MCF 10A (cell line): ENCODE results near the gene POU2F2. TPM values are rescaled to one million over a fixed set of nuclear protein-coding genes. Genes with fewer than 3 reads are reported as not detected.

Source experiments
- BruUV-seq: library from RNA; stranded (reverse); fragments of 400-500 nt; replicated peaks from 2 replicates; lab custom pipeline; 2021; lab: Mats Ljungman, UMichigan
- CTCF ChIA-PET: fragments of 300-600 bp; sonication (Branson Sonifier 250); formaldehyde crosslinking; extraction: SDS; loops from one replicate; lab custom pipeline; 2021; ENCODE audit warnings: antibody characterized with exemption, inconsistent platforms; lab: Yijun Ruan, JAX
- POLR2A ChIA-PET: fragments of 300-600, 350-650 bp; sonication (Branson Sonifier 250); formaldehyde crosslinking; extraction: SDS; loops from one replicate; lab custom pipeline; 2020; ENCODE audit warnings: antibody characterized with exemption, inconsistent platforms; lab: Yijun Ruan, JAX
- DNase-seq: peaks from one replicate; pipeline ENCODE4 v3.0.0-alpha.2; 2018; ENCODE audit not compliant: unreplicated experiment
- H3K27ac Mint-ChIP-seq: one replicate; pipeline ENCODE4 v1.8.0; 2022; ENCODE audit warnings: mild to moderate bottlenecking, low read depth, mixed read lengths; ENCODE audit not compliant: unreplicated experiment
- H3K27me3 Mint-ChIP-seq: one replicate; pipeline ENCODE4 v1.8.0; 2022; ENCODE audit warnings: mixed read lengths; ENCODE audit not compliant: insufficient read depth, unreplicated experiment
- H3K36me3 Mint-ChIP-seq: one replicate; pipeline ENCODE4 v1.8.0; 2022; ENCODE audit warnings: mild to moderate bottlenecking, moderate library complexity, mixed read lengths; ENCODE audit not compliant: insufficient read depth, unreplicated experiment
- H3K4me1 Mint-ChIP-seq: one replicate; pipeline ENCODE4 v1.8.0; 2022; ENCODE audit warnings: mixed read lengths; ENCODE audit not compliant: insufficient read depth, unreplicated experiment
- H3K4me3 Mint-ChIP-seq: one replicate; pipeline ENCODE4 v1.8.0; 2022; ENCODE audit warnings: mild to moderate bottlenecking, moderate library complexity, mixed read lengths; ENCODE audit not compliant: unreplicated experiment
- H3K9me3 Mint-ChIP-seq: one replicate; pipeline ENCODE4 v1.8.0; 2022; ENCODE audit warnings: mixed read lengths; ENCODE audit not compliant: unreplicated experiment
- CTCF ChIP-seq: fragments of 200-600 bp; IDR thresholded peaks from one replicate; pipeline ENCODE4 v1.8.0; 2022; ENCODE audit warnings: antibody characterized with exemption, mild to moderate bottlenecking; ENCODE audit not compliant: unreplicated experiment
- intact Hi-C: fragments of 100-400 bp; cut with micrococcal nuclease; formaldehyde crosslinking; loops from 2 replicates; pipeline ENCODE4 v1.14.1; 2022
- total RNA-seq: library from RNA; stranded (reverse); gene quantifications from 2 replicates; pipeline ENCODE4 v1.2.3, GENCODE V29; 2022

POU2F2 gene
- total RNA-seq, 1 experiment from 2014 or later, result 0.70 TPM

GRCh38 chr19:42152910-42153671 is 20.8 kb upstream of the POU2F2 start:
- no peak overlapping the region for H3K4me3 Mint-ChIP-seq
- intact Hi-C loops, result no loop called here
- no peak overlapping the region for H3K27ac Mint-ChIP-seq
- DNase-seq, result no peak
- ChIA-PET CTCF (no interaction called here), POLR2A (interaction anchor here (0.6 kb wide), 1 partner anchor 11 kb away, joined by 3 read pairs; no protein-coding TSS in a partner anchor)
- H3K27me3 Mint-ChIP-seq, result peaks cover 69% of the 10 kb centered on the region
- TF ChIP-seq CTCF, result no peak
- peaks cover 6% of the 10 kb centered on the region for H3K4me1 Mint-ChIP-seq
- BruUV-seq, result no TSS peak
- H3K9me3 Mint-ChIP-seq, result no peaks in the 10 kb centered on the region
- H3K36me3 Mint-ChIP-seq, result no peaks in the 10 kb centered on the region

GRCh38 chr19:42151782-42152684 is 19.8 kb upstream of the POU2F2 start:
- ChIA-PET POLR2A (interaction anchor here (0.6 kb wide), 1 partner anchor 12 kb away, joined by 3 read pairs; no protein-coding TSS in a partner anchor), CTCF (no interaction called here)
- Mint-ChIP-seq H3K9me3 (no peaks in the 10 kb centered on the region), H3K36me3 (no peaks in the 10 kb centered on the region), H3K27me3 (peaks cover 69% of the 10 kb centered on the region), H3K4me3 (no peak overlapping the region), H3K27ac (no peak overlapping the region), H3K4me1 (peaks cover 6% of the 10 kb centered on the region)
- TF ChIP-seq CTCF, result no peak
- intact Hi-C loops, result no loop called here
- BruUV-seq, result no TSS peak
- DNase-seq, result no peak

GRCh38 chr19:42150911-42151361 is 18.7 kb upstream of the POU2F2 start:
- CTCF ChIA-PET, result no interaction called here
- POLR2A ChIA-PET, result no interaction called here
- Mint-ChIP-seq H3K27ac (no peak overlapping the region), H3K4me3 (no peak overlapping the region), H3K9me3 (no peaks in the 10 kb centered on the region), H3K4me1 (peaks cover 6% of the 10 kb centered on the region), H3K36me3 (no peaks in the 10 kb centered on the region), H3K27me3 (peaks cover 73% of the 10 kb centered on the region)
- TF ChIP-seq CTCF, result no peak
- BruUV-seq, result no TSS peak
- intact Hi-C loops, result no loop called here
- DNase-seq, result no peak

- BruUV-seq, result no TSS peak
- TF ChIP-seq CTCF, result no peak
- Mint-ChIP-seq H3K4me1 (peaks cover 6% of the 10 kb centered on the region), H3K27me3 (peaks cover 73% of the 10 kb centered on the region), H3K4me3 (no peak overlapping the region), H3K36me3 (no peaks in the 10 kb centered on the region), H3K9me3 (no peaks in the 10 kb centered on the region), H3K27ac (no peak overlapping the region)
- intact Hi-C loops, result no loop called here
- no peak for DNase-seq
- CTCF ChIA-PET, result no interaction called here
- POLR2A ChIA-PET, result no interaction called here
These were observed 18.1 kb upstream of the POU2F2 start for GRCh38 chr19:42150364-42150763.
